NCI-H2196 (cell line): Measurements from ENCODE around the gene C20orf144.
A peak's percentile ranks its signal among the peaks of the same experiment; 100 is the strongest.
"Not testable (repeated sequence)": the region's sequence is repeated elsewhere in the genome, so short reads cannot be mapped to it uniquely, and the experiment has no call there.

Experiments used
- DNase-seq: peaks from one replicate; lab custom pipeline; 2025; ENCODE audit not compliant: unreplicated experiment; lab: John Stamatoyannopoulos, UW

C20orf144 gene

DNA sequence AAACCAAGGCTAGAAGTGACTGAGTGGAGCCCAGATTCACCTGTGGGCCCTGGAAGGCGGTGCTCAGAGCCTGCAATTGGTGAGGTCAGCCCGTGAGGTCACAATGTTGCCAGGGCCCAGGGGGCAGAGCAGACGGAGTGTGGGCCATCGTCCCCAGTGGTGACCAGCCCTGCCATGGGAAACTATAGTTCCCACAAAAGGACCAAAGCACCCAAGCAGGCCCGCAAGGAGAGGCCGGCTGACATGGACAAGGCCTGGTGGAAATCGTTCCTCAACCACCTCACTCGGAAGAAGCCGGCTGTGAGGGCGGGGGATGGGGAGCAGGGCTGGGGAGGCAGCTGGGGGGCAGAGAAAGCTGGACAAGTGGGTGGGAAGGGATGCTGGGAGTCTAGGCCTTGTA is at the start of gene C20orf144:
Gene C20orf144 (plus strand): TSS at position 156 of the 400 bp plus-strand sequence. CDS start 19 bp downstream, at position 175.
- no peak for DNase-seq

DNA sequence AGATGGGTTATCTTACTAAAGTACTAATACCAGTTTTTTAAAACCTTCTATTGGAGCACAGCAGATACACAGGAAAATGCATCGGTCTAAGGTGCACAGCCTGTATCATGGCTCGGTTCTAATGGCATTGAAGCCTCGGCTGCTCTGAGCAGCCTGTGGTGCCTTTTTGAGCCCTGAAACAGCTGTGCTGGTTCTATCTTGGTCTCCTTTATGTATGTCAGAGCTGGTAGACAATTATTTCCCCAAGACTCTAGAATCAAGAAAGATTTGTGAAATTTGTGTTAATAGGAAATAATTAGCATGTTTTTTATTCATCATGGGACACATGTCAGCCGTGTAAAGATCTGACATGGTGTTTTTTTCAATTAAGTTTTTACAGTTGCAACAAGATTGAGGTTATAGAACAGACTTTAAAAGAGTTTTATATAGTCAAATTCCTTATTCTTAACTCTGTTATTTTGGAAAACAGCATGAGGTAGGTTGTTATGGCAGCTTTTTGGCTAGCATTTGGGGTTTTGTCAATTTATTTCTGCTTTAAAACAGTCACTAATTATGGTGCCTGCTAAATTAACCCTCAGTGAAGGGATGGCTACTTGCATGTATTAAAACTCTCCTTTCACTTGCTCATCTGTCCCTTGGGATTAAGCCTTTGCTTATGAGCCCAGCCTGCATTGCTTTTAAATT is 40.3 kb upstream of the C20orf144 start:
- no peak for DNase-seq

- DNase-seq = no peak
Observed at GRCh38 chr20:33622705-33623365, 39.3 kb upstream of the C20orf144 start.

GRCh38 chr20:33624399-33624798 is 37.7 kb upstream of the C20orf144 start:
- no peak for DNase-seq

DNA sequence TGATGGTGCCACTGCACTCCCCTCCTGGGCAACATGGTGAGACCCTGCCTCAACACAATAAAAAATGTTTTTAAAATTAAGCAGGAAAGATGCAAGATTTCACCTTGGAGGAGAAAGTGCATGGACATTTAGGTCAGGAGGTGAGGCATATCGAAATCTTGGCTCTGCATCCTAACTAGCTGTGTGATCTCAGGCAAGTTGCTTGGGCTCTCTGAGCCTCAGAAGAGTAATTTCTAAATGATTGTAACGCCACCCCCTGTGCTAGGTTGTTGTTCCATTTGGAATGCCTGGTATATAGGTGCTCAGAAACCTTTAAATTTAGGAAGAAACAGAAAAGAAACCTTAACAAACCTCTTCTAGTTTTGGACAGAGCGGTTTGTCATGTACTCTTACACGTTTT is 35.9 kb upstream of the C20orf144 start:
- DNase-seq = no peak

- no peak for DNase-seq
Observed at GRCh38 chr20:33627577-33628216, 34.4 kb upstream of the C20orf144 start.

- DNase-seq = no peak
Observed at GRCh38 chr20:33629533-33629932, 32.6 kb upstream of the C20orf144 start.

DNA sequence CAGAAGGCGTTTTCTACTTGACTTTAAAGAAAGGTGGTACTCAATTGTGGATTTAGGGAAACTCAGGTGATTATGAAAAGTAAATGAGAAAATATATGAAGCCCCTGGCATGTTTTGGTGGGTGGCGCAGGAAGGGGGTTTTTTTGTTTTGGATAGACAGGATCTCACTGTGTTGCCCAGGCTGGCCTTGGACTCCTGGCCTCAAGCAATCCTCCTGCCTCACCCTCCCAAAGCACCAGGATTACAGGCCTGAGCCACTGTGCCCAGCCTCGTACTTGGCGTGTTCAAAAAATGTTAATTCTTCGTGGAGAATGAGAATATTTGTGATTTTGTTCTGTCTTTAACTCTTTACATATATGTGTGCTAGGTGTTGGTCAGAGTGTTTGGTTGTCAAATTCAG is 32.1 kb upstream of the C20orf144 start:
- no peak for DNase-seq

DNA sequence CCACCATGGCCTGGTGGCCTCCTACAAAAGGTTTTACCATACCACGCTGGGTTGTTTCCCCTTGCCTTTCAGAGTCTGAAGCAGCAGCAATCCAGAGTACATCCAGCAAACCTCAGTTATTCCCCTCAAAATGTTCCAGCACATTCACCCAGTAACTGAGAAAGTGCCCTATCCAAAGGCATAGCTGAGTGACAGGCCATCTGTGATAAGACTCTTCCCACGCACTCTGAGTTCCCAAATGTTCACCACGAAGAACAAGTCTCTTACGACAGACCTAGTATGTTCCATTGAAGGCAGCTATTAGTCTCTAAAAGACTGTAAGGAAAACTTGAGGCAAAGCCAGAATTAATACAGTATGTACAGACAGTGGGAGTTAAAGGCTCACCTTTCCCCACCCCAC is 31.6 kb upstream of the C20orf144 start:
- DNase-seq = no peak

DNA sequence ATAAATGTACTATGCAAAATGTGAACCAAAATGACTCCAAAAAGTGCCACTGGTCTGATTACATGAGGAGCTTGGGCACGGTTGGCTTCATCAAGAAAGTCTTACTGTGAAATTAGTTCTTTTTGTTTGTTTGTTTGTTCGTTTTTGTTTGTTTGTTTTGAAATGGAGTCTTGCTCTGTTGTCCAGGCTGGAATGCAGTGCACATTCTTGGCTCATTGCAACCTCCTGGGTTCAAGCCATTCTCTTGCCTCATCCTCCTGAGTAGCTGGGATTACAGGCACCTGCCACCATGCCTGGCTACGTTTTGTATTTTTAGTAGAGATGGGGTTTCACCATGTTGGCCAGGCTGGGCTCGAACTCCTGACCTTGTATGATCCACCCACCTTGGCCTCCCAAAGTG is 30.2 kb upstream of the C20orf144 start:
- DNase-seq = not testable (repeated sequence)

- DNase-seq = no peak
Observed at GRCh38 chr20:33635341-33635740, 26.8 kb upstream of the C20orf144 start.

DNA sequence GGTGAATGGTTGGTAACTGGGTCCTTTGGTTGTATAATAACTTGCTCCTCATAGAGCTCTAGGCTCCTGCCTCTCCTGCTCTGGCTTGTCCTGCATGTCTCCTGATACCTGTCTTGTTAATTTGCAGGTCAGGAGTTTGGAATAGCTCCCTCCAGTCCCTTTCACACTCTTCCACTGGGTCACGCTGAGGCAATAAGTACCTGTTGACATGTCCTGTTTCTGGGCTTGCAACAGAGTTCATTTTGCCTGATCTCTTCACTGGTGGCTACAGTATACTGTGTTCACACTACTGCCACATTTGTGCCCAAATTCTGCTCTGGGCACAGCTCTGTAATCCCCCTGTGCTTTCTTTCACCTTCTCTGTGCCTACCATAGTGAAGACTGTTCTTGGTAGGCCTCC is 25.4 kb upstream of the C20orf144 start:
- DNase-seq = no peak

DNA sequence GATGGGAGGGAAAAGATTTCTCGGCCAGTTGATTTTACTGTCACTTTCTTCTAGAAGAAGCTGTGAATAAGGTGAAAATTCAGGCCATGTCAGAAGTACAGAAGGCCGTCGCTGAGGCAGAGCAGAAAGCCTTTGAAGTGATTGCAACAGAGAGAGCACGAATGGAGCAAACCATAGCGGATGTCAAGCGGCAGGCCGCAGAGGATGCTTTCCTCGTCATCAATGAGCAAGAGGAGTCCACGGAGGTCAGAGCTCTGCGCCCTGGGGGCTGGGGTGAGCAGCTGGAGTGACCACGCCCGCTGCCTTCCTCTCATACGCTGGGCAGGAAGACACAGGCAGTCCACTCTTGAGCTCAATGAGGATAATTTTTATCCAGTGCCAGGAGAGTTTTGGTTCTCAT is 21.8 kb upstream of the C20orf144 start:
- no peak for DNase-seq

DNA sequence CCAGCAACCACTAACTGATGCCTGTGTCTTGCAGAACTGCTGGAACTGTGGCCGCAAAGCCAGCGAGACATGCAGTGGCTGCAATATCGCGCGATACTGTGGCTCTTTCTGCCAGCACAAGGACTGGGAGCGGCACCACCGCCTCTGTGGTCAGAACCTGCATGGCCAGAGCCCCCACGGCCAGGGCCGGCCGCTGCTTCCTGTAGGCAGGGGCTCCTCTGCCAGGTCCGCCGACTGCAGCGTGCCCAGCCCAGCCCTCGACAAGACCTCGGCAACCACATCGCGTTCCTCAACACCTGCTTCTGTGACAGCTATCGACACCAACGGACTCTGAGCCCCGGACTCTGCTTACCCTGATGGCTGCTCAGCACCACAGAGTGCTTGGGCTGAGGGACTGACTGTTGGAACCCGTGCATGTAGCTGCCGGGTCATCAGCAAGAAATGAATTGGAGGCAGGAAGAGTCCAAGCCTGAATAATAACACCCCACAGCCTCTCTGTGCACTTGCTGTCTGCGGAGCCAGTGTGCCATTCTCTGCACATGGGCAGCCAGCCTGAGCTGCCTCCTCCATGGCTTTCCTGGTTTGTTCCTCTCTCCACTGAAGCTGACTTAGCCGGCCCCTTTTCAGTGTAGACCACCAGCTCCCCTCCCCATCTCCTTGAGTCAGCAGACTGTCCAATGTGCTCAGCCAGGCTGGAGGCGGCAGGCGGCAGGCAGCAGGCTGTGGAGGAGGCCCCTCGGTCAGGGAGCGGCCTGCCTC is 17.6 kb upstream of the C20orf144 start:
- no peak for DNase-seq

DNA sequence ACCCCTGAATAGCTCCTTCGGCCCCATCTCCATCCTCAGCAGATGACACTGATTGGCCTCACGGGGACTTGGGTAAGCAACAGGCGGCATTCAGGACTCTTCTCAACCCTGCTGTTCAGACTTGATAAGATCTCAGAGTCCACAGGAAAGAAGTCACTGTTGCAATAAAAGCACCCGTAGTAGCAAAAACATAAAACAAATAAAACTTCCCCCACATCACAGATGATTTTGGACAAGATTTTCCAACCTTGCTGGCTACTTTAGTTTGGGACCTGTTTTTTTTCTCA is 17.1 kb upstream of the C20orf144 start:
- no peak for DNase-seq

DNA sequence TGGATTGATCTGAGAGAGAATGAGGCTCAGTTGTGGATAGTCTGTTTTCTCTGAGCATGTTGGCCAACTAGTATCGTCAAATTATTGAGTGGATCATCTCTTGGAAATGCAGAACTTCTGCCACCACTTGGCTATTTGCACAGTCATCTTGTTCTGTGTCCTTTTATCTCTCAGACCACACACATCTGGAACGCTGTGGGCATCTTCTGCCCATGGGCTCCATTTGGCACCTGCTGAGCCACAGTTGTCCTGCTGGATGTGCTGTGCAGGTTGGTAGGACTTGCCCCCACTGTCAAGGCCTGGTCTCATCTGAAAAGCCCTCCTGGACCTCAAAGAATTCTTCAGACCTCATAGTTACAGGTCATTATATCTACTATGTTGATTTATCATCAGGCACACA is 16.7 kb upstream of the C20orf144 start:
- no peak for DNase-seq

DNA sequence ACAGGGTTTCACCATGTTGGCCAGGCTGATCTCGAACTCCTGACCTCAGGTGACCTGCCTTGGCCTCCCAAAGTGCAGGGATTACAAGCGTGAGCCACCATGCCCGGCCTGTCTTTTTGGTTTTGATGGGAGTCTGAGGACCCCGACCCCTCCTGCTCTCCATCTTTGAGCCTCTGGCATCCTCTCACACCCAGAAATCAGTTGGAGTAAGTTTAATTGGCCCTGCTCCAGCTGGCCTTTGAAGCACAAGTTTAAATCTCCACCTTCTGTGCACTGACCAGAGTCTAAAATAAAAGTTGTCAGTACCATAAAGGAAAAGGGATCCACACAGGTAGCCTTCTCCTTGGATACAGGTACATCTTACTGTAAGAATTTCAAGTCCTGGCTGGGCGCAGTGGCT is 15.9 kb upstream of the C20orf144 start:
- no peak for DNase-seq

GRCh38 chr20:33646959-33647602 is 15.0 kb upstream of the C20orf144 start:
- not testable (repeated sequence) for DNase-seq

GRCh38 chr20:33647603-33648395 is 14.3 kb upstream of the C20orf144 start:
- peak; percentile 64 for DNase-seq

DNA sequence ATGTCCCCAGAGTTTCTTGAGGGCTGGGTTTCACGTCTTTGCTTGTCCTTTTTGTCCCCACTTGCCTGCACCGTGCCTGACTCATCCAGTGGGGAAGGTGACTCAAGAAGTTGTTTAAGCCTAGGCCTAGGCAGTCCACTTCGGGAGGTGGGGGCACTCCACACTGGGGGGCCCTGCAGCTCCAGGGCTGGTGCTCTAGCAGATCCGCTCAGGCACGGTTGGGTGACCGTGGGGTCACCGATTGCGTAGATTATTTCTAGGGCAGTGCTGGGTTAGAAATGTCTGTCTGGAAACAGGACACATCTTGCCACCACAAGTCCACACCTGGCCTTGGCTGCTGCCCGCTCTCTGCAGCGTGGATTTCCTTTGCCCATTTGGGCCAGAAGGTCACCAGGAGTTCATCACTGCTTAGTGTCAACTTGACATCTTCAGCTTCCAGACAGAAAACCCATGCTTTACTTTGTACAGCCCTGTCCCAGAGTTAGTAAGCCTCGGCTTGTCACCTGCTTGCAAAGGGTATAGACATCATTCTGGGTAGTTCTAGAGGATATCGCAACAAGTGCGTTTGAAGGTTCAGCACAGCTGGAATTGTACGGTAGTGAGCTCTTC is 13.6 kb upstream of the C20orf144 start:
- no peak for DNase-seq
